Measurements from ENCODE around the gene CFH.
A peak's percentile ranks its signal among the peaks of the same experiment; 100 is the strongest.
"Not testable (repeated sequence)": the region's sequence is repeated elsewhere in the genome, so short reads cannot be mapped to it uniquely, and the experiment has no call there.

Gene CFH

GRCh38 chr1:196669693-196670092 lies 17.9 kb downstream of the CFH start:
- DNase-seq, result no peak

DNA sequence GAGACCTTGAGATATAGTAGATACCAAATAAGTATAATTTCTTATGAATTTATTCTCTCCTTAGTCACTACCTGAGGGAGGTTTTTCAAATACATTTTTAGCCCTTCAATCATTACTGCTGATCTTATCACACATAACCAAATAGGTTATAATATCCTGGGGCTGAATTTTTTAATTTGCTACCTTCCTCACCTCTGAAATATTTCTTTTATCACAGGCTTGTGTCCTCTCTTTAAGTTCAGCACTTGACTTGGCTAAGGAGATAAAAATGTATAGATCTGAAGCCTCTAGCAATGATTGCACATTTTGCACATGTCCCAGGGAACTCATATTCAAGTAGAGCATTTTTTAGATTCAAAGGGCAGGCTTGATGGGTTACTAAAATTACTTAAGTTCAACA lies 23.1 kb downstream of the CFH start:
- no peak for DNase-seq

GRCh38 chr1:196677781-196678509 lies 26.1 kb downstream of the CFH start:
- DNase-seq, result no peak

DNA sequence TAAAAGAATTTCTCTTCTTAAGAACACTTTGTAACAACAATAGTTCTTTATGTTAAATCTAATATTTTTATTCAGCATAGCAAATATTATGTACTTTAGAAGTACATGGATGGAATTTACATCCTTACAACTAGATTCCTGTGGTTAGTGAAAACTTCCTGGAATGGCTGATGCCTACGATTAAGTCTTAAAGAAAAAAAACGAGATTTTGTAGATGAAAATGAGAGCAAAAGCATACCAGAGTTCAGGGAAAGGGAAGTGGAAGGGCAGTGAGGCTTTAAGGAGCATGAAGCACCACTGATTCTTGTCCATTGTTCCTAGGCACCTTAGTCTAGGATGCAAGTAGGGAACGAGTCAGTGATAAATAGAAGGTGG lies 26.7 kb downstream of the CFH start:
- no peak for DNase-seq

- no peak for DNase-seq
These were observed 28.3 kb downstream of the CFH start for GRCh38 chr1:196680107-196680506.

GRCh38 chr1:196684476-196684875 lies 32.6 kb downstream of the CFH start:
- no peak for DNase-seq

- no peak for DNase-seq
These were observed 33.7 kb downstream of the CFH start for GRCh38 chr1:196685506-196685905.

DNA sequence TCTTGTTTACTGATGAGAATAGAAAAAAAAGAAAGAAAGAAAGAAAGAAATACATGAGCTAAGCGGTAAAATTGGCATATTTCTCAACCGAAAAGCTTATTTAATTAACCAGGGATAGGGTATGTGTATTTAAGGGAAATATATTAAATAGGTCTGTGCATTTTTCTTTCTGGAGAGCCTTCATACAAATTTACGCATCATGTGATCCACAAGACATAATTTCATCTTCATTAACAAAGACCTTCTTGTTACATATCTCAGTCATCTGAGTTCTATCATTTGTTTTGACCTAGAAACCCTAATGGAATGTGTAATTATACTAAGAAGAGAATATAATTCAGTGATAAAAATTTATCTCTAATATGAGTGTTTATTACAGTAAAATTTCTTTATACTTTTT lies 37.2 kb downstream of the CFH start:
- DNase-seq, result no peak

DNA sequence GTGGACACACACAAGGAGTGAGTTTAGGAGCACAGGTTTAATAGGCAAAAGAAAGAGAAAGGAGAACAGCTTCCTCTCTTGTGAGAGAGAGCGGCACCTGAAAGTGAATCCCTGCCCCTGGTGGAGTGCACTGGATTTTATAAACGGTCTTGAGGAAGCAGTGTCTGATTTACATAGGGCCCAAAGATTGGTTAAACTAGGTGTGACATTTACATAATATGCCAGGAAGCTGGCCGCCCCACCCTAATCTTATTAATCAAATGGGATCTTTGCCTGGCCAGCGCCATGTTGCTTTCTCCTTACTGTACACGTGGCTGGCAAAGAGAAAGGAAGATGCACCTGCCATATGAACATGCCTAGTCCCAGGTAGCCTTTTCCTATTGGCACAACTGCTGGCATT lies 38.7 kb downstream of the CFH start:
- DNase-seq, result no peak

GRCh38 chr1:196698993-196699392 lies 47.1 kb downstream of the CFH start:
- no peak for DNase-seq

GRCh38 chr1:196701144-196701543 lies 49.3 kb downstream of the CFH start:
- DNase-seq, result no peak

GRCh38 chr1:196709892-196710291 lies 58.0 kb downstream of the CFH start:
- not testable (repeated sequence) for DNase-seq

- no peak for DNase-seq
These were observed 66.0 kb downstream of the CFH start for GRCh38 chr1:196717868-196718267.

DNA sequence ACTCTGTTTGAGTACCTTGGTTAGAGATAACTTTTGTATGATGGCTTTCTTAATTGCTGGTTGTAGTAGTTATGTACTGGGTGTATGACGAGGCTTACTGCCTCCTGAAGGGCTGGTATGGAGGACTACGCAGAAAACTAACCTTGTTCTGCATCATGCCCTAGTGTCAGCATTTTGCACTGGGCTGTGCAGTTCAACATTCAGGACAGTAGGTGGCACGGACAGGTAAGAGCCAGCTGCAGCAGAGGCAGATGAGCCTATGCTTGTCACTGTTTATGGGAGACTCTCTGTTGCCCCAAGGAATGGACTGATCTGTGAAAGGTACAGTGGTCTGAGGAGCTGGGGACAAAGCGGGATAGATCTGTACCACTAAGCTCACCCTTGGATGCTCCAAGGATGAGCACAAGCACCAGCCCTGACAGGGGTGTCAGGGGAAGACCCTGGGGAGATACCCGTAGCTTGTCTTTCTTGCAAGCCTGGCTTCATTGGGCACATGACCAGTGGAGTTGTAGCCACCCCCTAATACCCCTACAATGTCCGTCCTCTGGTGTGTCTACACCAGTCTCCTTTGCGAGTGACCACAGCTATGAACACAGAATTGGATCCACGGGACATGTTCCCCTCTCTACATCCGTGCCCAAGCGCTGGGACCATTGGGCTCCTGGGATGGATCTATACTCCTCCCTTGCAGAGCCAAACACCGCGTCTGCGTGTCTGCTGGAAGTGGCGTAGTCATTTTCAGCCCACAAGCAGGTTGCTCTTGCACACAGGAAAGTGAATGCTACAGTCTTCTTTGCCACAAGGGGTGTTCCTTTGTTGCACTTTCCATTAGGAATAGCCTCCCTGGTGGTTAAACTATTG lies 71.7 kb downstream of the CFH start:
- peak; percentile 41 for DNase-seq

DNA sequence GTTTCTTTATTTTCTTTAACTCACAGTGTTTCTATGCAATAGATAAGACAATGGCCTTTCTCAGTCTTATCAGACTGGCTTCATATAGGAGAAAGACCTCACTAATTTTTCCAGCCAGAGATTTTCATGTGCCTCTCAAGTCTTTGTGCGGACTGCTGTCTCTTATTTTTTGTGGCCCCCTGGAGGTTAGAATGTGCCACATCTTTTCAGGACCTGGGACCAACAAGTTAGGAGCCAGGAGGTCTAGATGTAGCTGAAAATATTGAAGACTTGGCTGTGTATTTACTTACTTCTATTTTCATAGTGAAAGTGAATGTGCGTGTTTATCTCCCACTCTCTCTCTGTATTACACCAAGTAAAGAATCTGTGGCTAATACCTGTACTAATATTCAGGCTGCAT lies 80.7 kb downstream of the CFH start:
- no peak for DNase-seq

DNA sequence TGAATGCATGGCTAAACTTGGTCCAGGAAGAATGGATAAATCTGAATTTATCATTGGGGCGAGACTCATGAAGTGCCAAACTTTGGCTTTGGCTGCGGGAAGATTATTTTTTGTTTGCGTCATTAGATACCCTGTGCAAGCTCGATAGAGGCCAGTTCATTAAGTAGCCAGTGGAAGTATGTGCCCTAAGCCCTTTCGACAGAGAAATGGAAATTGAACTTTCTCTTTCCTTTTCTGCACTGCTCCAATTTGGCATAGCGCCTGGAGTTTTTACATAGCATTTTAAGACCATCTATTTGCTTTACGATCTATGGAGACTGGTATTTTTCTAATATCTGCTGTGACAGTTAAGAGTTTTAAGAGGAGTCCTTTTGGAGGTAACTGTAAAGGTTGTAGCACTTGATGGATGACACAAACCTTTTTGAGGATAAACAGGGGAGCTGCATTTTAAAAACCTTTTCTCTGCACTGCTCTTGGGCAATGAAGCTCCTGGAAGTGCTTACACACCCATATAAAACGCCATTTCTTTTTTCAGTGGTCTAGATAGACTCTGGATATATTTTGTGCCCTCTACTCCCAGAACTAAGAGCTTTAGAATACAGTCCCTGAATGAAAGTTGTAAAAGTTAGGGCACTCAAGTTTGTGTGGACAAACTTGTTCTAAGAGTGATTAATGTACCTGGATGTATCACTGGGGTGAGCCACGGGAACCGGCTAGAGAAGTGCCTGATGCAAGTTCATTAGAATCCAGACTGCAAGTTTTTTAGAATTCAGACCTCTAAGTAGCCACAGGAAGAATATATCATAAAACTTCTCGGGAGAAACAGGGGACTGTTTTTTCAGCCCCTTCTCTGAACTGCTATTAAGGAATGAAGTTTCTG lies 81.5 kb downstream of the CFH start:
- DNase-seq, result no peak

GRCh38 chr1:196734006-196734405 lies 82.2 kb downstream of the CFH start:
- no peak for DNase-seq

DNA sequence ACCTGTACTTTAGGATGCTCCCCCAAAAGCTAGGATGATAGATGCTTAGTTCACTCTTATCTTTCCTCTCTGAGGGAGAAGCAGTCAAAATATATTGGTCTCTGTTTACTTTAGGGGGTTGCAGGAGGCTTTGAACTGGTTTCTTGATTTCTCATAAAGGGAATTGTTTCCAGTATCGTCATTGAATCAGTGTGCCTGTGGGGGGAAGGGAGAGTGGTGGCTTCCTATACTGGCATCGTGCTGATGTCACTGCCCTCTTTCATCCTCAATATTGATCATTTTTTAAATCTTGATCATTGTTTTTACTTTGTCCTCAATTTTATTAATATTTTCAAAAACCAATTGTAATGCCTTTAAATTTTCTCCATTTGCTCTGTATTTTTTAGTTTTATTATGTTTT lies 82.6 kb downstream of the CFH start:
- DNase-seq, result no peak

GRCh38 chr1:196738730-196739129 lies 86.9 kb downstream of the CFH start:
- DNase-seq, result no peak

- peak; percentile 77 for DNase-seq
These were observed 91.4 kb downstream of the CFH start for GRCh38 chr1:196743244-196743643.

GRCh38 chr1:196765019-196765740 lies 113.3 kb downstream of the CFH start:
- not testable (repeated sequence) for DNase-seq

DNA sequence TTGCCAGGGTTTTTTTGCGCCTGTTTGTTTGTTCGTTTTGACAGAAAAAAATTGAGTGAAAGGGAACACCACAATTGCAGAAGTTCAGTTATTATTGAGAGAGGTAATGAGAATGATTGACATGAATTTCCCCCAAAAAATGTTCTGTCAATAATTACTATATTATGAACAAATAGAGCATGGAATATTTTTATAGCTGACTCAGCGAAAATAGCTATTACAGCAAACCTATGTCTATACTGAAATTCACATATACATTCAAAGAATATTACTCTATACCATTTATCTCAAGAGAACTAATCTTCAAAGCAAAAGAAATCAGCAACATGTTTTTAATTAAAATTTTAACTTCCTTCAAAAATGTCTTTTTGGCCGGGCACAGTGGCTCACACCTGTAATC lies 118.0 kb downstream of the CFH start:
- DNase-seq, result not testable (repeated sequence)

GRCh38 chr1:196773713-196774112 lies 121.9 kb downstream of the CFH start:
- DNase-seq, result no peak
